GM21619 (cell line): Measurements from ENCODE around the gene CAND1.

Source experiments
- ATAC-seq: cut with Tn5 transposase; IDR thresholded peaks from one replicate; pipeline ENCODE4 v1.9.1; 2021; ENCODE audit not compliant: unreplicated experiment

The CAND1 gene

DNA sequence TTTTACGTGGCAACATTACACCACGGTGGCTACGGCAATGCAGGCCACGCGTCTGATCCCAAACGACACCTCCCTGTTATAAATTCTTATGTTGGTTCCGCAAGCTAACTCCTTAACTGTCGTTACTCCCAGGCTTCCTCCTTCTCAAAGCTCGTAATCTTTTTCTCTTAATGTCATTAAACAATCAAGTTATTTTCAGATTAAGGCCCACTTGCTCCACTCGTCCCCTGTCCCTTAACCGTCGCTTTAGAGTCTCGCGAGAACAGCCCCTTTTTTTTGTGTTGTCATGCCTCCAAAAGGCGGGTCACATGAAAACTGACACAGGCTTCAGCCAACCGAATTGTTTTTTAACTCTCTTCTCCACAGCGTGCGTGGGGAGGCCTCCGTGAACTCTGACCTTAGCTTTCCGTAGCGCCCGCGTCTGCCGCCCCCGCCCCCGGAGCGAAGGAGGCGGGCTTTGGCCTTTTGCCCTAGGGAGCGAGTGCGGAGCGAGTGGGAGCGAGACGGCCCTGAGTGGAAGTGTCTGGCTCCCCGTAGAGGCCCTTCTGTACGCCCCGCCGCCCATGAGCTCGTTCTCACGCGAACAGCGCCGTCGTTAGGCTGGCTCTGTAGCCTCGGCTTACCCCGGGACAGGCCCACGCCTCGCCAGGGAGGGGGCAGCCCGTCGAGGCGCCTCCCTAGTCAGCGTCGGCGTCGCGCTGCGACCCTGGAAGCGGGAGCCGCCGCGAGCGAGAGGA is at the start of gene CAND1:
CAND1 (plus strand) TSS at position 463 of the 737 bp plus-strand sequence. CDS start 360 bp downstream, outside the sequence.
- peak; percentile 74 for ATAC-seq

DNA sequence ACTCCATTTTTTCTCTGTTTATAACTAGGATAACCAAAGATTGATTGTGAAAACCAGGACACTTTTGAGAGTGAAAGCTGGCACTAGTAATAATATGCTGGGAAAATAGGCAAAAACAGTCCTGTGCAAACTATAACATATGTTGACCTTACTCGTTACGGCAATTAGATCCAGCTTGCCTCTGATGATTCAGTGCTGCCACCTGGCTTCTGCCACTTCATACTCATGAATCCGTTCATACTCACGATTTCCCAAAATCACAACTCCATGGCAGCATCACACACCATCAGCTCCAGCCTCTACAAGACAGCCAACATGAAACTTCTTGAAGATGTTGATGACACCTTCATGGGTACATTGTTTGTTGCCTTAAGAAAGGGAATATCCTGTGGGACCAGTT is 49.1 kb upstream of the CAND1 start:
- ATAC-seq = no peak

DNA sequence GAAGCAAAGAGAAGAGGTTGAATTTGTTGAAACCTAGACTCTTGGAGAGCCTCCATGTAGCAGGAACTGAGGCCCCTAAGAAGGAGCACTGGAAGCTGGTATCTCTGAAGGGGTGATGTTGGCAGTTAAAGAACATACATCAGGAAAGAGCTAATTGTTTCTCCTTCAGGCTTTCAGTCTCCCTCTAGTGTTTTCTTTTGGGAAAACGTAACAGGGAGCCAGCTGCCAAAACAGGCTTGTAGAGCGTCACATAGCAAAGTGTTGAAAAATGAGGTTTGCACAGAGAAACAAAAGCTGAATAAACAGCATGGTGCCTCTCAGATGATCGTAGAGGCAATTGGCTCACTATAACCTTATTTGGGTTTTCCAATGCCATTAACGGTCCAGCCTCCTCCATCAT is 46.9 kb upstream of the CAND1 start:
- ATAC-seq = no peak

- no peak for ATAC-seq
These were observed 45.9 kb upstream of the CAND1 start for GRCh38 chr12:67223225-67223624.

DNA sequence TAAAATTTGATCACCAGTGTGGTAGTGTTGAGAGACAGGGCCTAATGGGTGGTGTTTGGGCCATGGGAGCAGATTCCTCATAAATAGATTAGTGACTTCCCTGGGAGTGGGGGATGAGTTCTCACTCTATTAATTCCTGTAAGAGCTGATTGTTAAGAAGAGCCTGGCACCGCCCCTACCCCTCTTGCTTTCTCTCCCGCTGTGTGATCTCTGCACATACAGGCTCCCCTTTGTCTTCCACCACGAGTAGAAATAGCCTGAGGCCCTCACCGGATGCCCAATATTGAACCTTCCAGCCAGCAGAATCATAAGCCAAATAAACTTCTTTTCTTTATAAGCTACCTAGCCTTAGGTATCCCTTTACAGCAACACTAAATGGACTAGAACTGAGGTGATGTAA is 31.9 kb upstream of the CAND1 start:
- no peak for ATAC-seq

GRCh38 chr12:67239061-67239460 is 30.1 kb upstream of the CAND1 start:
- ATAC-seq = no peak

- no peak for ATAC-seq
These were observed 27.7 kb upstream of the CAND1 start for GRCh38 chr12:67241482-67241881.

GRCh38 chr12:67243260-67243659 is 25.9 kb upstream of the CAND1 start:
- ATAC-seq = no peak

- ATAC-seq = no peak
These were observed 23.6 kb upstream of the CAND1 start for GRCh38 chr12:67245571-67245970.

DNA sequence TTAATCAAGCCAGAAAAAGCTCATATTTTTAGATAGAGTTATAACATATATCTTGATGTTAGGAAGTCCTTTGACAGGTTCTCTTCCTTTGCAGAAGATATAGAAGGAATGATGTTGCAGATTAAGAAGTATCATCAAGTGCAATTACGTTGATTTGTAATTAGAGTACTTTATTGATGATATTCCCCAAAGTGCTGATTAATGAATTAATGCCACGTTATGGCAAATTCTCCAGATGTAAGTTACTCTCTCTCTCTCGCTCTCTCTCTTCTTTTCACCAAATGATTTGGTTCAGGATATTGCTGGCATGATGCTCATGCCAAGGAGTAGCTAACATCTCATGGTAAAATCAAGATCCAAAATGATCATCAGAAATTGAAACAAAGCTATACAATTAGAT is 18.1 kb upstream of the CAND1 start:
- no peak for ATAC-seq

GRCh38 chr12:67254372-67255026 is 14.7 kb upstream of the CAND1 start:
- no peak for ATAC-seq

- no peak for ATAC-seq
These were observed 12.5 kb upstream of the CAND1 start for GRCh38 chr12:67256649-67257048.

GRCh38 chr12:67263471-67263870 is 5.7 kb upstream of the CAND1 start:
- ATAC-seq = no peak

- peak; percentile 76 for ATAC-seq
These were observed 743 bp upstream of the CAND1 start for GRCh38 chr12:67268335-67268895.

- ATAC-seq = peak; percentile 5
These were observed 745 bp downstream of the CAND1 start for GRCh38 chr12:67269633-67270573.

DNA sequence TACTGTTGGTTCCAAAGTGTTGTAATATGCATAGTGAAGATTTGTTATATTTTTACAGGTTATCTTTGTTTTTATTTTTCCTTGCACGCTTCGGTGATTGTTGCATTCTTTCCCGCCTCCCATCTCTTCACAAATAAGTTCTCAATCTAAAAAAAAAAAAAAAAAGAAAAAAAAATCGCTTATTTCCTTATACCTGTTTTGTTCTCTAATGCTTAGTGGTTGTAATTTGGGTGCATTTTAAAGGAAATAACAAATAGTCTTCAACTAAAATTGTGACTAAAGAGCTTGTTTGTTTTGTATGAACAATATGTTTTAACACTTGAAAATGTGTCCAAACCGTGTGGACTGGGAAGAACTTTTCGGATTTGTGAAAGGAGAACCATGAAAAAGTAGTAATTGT is 1.5 kb downstream of the CAND1 start:
- ATAC-seq = no peak

DNA sequence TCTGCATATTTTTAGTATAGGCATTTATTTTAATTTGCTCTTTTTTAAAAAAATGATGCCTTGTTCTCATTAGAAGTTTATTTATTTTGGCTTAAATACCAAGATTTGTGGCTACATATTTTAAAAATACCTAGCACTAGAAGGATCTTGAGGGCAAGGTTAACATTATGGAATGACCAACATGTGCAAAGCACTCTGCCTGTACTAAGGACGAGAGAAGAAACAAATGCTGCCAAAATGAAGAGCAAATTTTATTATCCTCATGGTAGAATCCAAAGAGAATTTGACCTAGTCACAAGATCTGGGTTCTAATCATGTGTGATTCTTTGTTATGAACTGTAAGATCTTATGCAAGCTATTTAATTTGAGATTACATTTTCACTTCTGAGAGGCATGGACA is 2.8 kb downstream of the CAND1 start:
- ATAC-seq = no peak

GRCh38 chr12:67274186-67274585 is 5.0 kb downstream of the CAND1 start:
- ATAC-seq = no peak

DNA sequence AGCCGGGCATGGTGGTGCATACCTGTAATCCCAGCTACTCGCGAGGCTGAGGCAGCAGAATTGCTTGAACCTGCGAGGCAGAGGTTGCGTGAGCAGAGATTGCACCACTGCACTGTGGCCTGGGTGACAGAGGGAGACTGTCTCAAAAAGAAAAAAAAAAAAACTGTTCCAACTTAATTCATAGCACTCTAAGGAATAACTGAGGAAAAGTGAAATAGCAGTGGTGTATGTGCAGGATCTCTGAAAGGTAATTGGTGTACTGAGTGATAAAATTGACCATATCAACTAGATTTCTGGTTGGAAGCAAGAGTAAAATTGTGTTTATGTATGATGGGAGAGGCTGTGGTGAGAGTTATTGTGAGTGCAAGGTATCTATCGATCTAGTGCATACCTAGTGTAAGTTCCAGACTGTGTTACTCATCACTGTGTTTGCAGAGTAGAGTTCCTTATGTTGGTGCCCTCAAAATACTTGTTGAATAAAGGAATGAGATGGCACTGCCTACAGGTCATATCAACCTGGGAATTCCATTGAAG is 6.3 kb downstream of the CAND1 start:
- ATAC-seq = no peak

DNA sequence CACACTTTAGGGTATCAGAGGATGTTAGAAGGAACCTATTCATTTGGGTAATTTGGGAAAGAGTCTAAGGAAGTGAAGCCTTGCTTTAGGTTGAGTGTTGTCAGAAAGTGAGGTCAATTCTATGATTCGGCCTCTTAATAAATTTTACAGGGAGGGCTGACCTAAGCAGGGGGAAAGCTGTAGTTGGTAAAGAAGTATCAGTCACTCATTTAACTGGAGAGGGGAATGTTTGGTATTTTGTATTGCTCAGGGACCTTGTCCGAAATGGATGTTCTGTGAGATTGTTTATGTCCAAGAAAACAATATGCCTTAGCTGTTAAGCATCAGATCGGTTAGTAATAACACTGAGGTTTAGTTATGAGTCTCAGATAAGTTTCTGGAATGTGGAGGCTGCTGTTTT is 7.3 kb downstream of the CAND1 start:
- no peak for ATAC-seq

- ATAC-seq = no peak
These were observed 10.5 kb downstream of the CAND1 start for GRCh38 chr12:67279637-67280036.
